ENCODE results near the gene C20orf96. TPM values are rescaled to one million over a fixed set of nuclear protein-coding genes. Genes with fewer than 3 reads are reported as not detected.
A peak's percentile ranks its signal among the peaks of the same experiment; 100 is the strongest.

C20orf96 gene
- total and polyA plus RNA-seq, 5 donors from 2014 or later = 0.10 to 1.1 (median 0.35) TPM

GRCh38 chr20:309841-310644, 19.5 kb upstream of the C20orf96 start:
- H3K4me3 ChIP-seq (ENCODE audit: low read depth, low read length) = no peak overlapping the region
- H3K9me3 ChIP-seq (ENCODE audit: control insufficient read depth in 2 of 2, low read length in 2 of 2) = no peaks in the 10 kb centered on the region
- H3K27me3 ChIP-seq (ENCODE audit: control insufficient read depth, insufficient read depth, low read length) = no peaks in the 10 kb centered on the region
- peaks cover 0 to 2% (median 0%) of the 10 kb centered on the region in 7 donors for H3K9me3 Mint-ChIP-seq
- H3K27ac Mint-ChIP-seq = peak overlapping the region; percentile 55 to 91 (median 79)
- H3K4me1 ChIP-seq (ENCODE audit: control insufficient read depth, insufficient read depth, low read length, poor library complexity, severe bottlenecking) = peaks cover 8% of the 10 kb centered on the region
- peaks cover 4% of the 10 kb centered on the region for H3K27me3 Mint-ChIP-seq
- H3K36me3 ChIP-seq (ENCODE audit: control insufficient read depth, insufficient read depth, low read length) = no peaks in the 10 kb centered on the region
- H3K4me1 Mint-ChIP-seq = peaks cover 0 to 18% (median 6%) of the 10 kb centered on the region in 4 donors
- no peaks in the 10 kb centered on the region for H3K36me3 Mint-ChIP-seq
- H3K4me3 Mint-ChIP-seq = peak overlapping the region; percentile 6 to 85 (median 76)
- no peak overlapping the region for H3K27ac ChIP-seq (ENCODE audit: insufficient read depth, low read length, poor library complexity, severe bottlenecking)
- peak; percentile 89 to 90 for ATAC-seq (ENCODE audit: low read depth in 2 of 2)
- DNase-seq = peak; percentile 58 to 89 (median 66)

- Mint-ChIP-seq H3K4me1 (peaks cover 0 to 18% (median 6%) of the 10 kb centered on the region in 4 donors), H3K4me3 (peak overlapping the region in 3 of 4 donors; percentile 6 to 58 (median 30)), H3K27me3 (peaks cover 4% of the 10 kb centered on the region), H3K36me3 (no peaks in the 10 kb centered on the region), H3K9me3 (peaks cover 0 to 2% (median 0%) of the 10 kb centered on the region in 7 donors), H3K27ac (peak overlapping the region in 2 of 3 donors; percentile 23 to 79)
- no peak for ATAC-seq (ENCODE audit: low read depth in 2 of 2)
- Histone ChIP-seq H3K27me3 (ENCODE audit: control insufficient read depth, insufficient read depth, low read length) (no peaks in the 10 kb centered on the region), H3K27ac (ENCODE audit: insufficient read depth, low read length, poor library complexity, severe bottlenecking) (no peak overlapping the region), H3K9me3 (ENCODE audit: control insufficient read depth in 2 of 2, low read length in 2 of 2) (no peaks in the 10 kb centered on the region), H3K4me1 (ENCODE audit: control insufficient read depth, insufficient read depth, low read length, poor library complexity, severe bottlenecking) (peaks cover 8% of the 10 kb centered on the region), H3K36me3 (ENCODE audit: control insufficient read depth, insufficient read depth, low read length) (no peaks in the 10 kb centered on the region), H3K4me3 (ENCODE audit: low read depth, low read length) (no peak overlapping the region)
- DNase-seq = no peak
Observed at GRCh38 chr20:309306-309840, 18.8 kb upstream of the C20orf96 start.

- Mint-ChIP-seq H3K9me3 (peaks cover 0 to 2% (median 0%) of the 10 kb centered on the region in 7 donors), H3K4me1 (peaks cover 0 to 18% (median 8%) of the 10 kb centered on the region in 4 donors), H3K27ac (peak overlapping the region in 1 of 3 donors; percentile 29), H3K27me3 (peaks cover 4% of the 10 kb centered on the region), H3K4me3 (peak overlapping the region in 1 of 4 donors; percentile 38), H3K36me3 (no peaks in the 10 kb centered on the region)
- Histone ChIP-seq H3K36me3 (ENCODE audit: control insufficient read depth, insufficient read depth, low read length) (no peaks in the 10 kb centered on the region), H3K9me3 (ENCODE audit: control insufficient read depth in 2 of 2, low read length in 2 of 2) (no peaks in the 10 kb centered on the region), H3K4me3 (ENCODE audit: low read depth, low read length) (no peak overlapping the region), H3K27ac (ENCODE audit: insufficient read depth, low read length, poor library complexity, severe bottlenecking) (no peak overlapping the region), H3K4me1 (ENCODE audit: control insufficient read depth, insufficient read depth, low read length, poor library complexity, severe bottlenecking) (peaks cover 8% of the 10 kb centered on the region), H3K27me3 (ENCODE audit: control insufficient read depth, insufficient read depth, low read length) (no peaks in the 10 kb centered on the region)
- ATAC-seq (ENCODE audit: low read depth in 2 of 2) (no peak), DNase-seq (no peak)
Observed at GRCh38 chr20:308427-309038, 18.0 kb upstream of the C20orf96 start.

GRCh38 chr20:305745-306144, 15.2 kb upstream of the C20orf96 start:
- H3K9me3 Mint-ChIP-seq = peaks cover 0 to 2% (median 0%) of the 10 kb centered on the region in 7 donors
- H3K36me3 ChIP-seq (ENCODE audit: control insufficient read depth, insufficient read depth, low read length) = no peaks in the 10 kb centered on the region
- DNase-seq = no peak
- H3K36me3 Mint-ChIP-seq = peaks cover 6% of the 10 kb centered on the region
- H3K4me1 ChIP-seq (ENCODE audit: control insufficient read depth, insufficient read depth, low read length, poor library complexity, severe bottlenecking) = peaks cover 6% of the 10 kb centered on the region
- no peaks in the 10 kb centered on the region for H3K27me3 ChIP-seq (ENCODE audit: control insufficient read depth, insufficient read depth, low read length)
- H3K9me3 ChIP-seq (ENCODE audit: control insufficient read depth in 2 of 2, low read length in 2 of 2) = no peaks in the 10 kb centered on the region
- no peaks in the 10 kb centered on the region for H3K27me3 Mint-ChIP-seq
- H3K4me3 ChIP-seq (ENCODE audit: low read depth, low read length) = no peak overlapping the region
- H3K27ac Mint-ChIP-seq = no peak overlapping the region
- H3K4me1 Mint-ChIP-seq = peaks cover 5 to 21% (median 20%) of the 10 kb centered on the region in 4 donors
- no peak for ATAC-seq (ENCODE audit: low read depth in 2 of 2)
- H3K4me3 Mint-ChIP-seq = peak overlapping the region in 1 of 4 donors; percentile 7
- no peak overlapping the region for H3K27ac ChIP-seq (ENCODE audit: insufficient read depth, low read length, poor library complexity, severe bottlenecking)

- peaks cover 8% of the 10 kb centered on the region for H3K36me3 ChIP-seq (ENCODE audit: control insufficient read depth, insufficient read depth, low read length)
- H3K4me3 ChIP-seq (ENCODE audit: low read depth, low read length) = no peak overlapping the region
- Mint-ChIP-seq H3K9me3 (no peaks in the 10 kb centered on the region), H3K4me1 (peaks cover 17 to 45% (median 31%) of the 10 kb centered on the region in 4 donors), H3K27ac (peak overlapping the region in 1 of 3 donors; percentile 34), H3K27me3 (peaks cover 8% of the 10 kb centered on the region), H3K36me3 (peaks cover 6% of the 10 kb centered on the region), H3K4me3 (peak overlapping the region in 2 of 4 donors; percentile 14 to 59)
- peaks cover 24% of the 10 kb centered on the region for H3K4me1 ChIP-seq (ENCODE audit: control insufficient read depth, insufficient read depth, low read length, poor library complexity, severe bottlenecking)
- no peak for ATAC-seq (ENCODE audit: low read depth in 2 of 2)
- H3K9me3 ChIP-seq (ENCODE audit: control insufficient read depth in 2 of 2, low read length in 2 of 2) = no peaks in the 10 kb centered on the region
- no peak for DNase-seq
- H3K27me3 ChIP-seq (ENCODE audit: control insufficient read depth, insufficient read depth, low read length) = no peaks in the 10 kb centered on the region
- H3K27ac ChIP-seq (ENCODE audit: insufficient read depth, low read length, poor library complexity, severe bottlenecking) = no peak overlapping the region
Observed at GRCh38 chr20:301886-302848, 11.6 kb upstream of the C20orf96 start.

GRCh38 chr20:300345-300990, 9.9 kb upstream of the C20orf96 start:
- H3K36me3 Mint-ChIP-seq = peaks cover 6% of the 10 kb centered on the region
- peak overlapping the region; percentile 37 to 68 (median 54) for H3K27ac Mint-ChIP-seq
- no peak for ATAC-seq (ENCODE audit: low read depth in 2 of 2)

More at GRCh38 chr20:300345-300990, 9.9 kb upstream of the C20orf96 start:
- H3K4me3 ChIP-seq (ENCODE audit: low read depth, low read length) = peak overlapping the region; percentile 78
- peak overlapping the region; percentile 75 to 100 (median 96) for H3K4me3 Mint-ChIP-seq
- peaks cover 31% of the 10 kb centered on the region for H3K4me1 ChIP-seq (ENCODE audit: control insufficient read depth, insufficient read depth, low read length, poor library complexity, severe bottlenecking)
- no peaks in the 10 kb centered on the region for H3K9me3 Mint-ChIP-seq
- peaks cover 8% of the 10 kb centered on the region for H3K27me3 Mint-ChIP-seq
- peaks cover 8% of the 10 kb centered on the region for H3K36me3 ChIP-seq (ENCODE audit: control insufficient read depth, insufficient read depth, low read length)
- DNase-seq = no peak
- H3K27me3 ChIP-seq (ENCODE audit: control insufficient read depth, insufficient read depth, low read length) = no peaks in the 10 kb centered on the region
- H3K9me3 ChIP-seq (ENCODE audit: control insufficient read depth in 2 of 2, low read length in 2 of 2) = no peaks in the 10 kb centered on the region
- H3K4me1 Mint-ChIP-seq = peaks cover 23 to 61% (median 42%) of the 10 kb centered on the region in 4 donors
- H3K27ac ChIP-seq (ENCODE audit: insufficient read depth, low read length, poor library complexity, severe bottlenecking) = no peak overlapping the region
